Skeletal muscle tissue (tissue), 4 donors: Measurements from ENCODE around the gene SPATA2L. TPM values are rescaled to one million over a fixed set of nuclear protein-coding genes. Genes with fewer than 3 reads are reported as not detected.
A peak's percentile ranks its signal among the peaks of the same experiment; 100 is the strongest.

Experiments
- H3K27ac ChIP-seq: one replicate; pipeline ENCODE4 v1.7.0; 2013; ENCODE audit warnings: mild to moderate bottlenecking, low read depth, low read length, inconsistent platforms
- H3K27me3 ChIP-seq, 3 donors: one replicate each; pipeline ENCODE4 v1.7.0; 2013; ENCODE audit warnings: low read length in 3 of 3; ENCODE audit not compliant: control insufficient read depth in 3 of 3, insufficient read depth in 3 of 3
- H3K36me3 ChIP-seq, 3 donors: one replicate each; pipeline ENCODE4 v1.7.0; 2013; ENCODE audit warnings: low read length in 3 of 3; ENCODE audit not compliant: control insufficient read depth in 3 of 3, insufficient read depth in 3 of 3
- H3K4me1 ChIP-seq, 3 donors: one replicate each; pipeline ENCODE4 v1.7.0; 2013; ENCODE audit warnings: low read length in 3 of 3, mild to moderate bottlenecking in 3 of 3; ENCODE audit not compliant: control insufficient read depth in 3 of 3, insufficient read depth in 3 of 3
- H3K4me3 ChIP-seq, 3 donors: one replicate each; pipeline ENCODE4 v1.7.0; 2013; ENCODE audit warnings: low read length in 3 of 3
- H3K9ac ChIP-seq, 3 donors: one replicate each; pipeline ENCODE4 v1.7.0; 2013; ENCODE audit warnings: low read length in 3 of 3, mild to moderate bottlenecking in 3 of 3, moderate library complexity in 2 of 3, low read depth in 1 of 3
- H3K9me3 ChIP-seq, 3 donors: one replicate each; pipeline ENCODE4 v1.7.0; 2013; ENCODE audit warnings: low read length in 3 of 3; ENCODE audit not compliant: control insufficient read depth in 3 of 3
- total RNA-seq: library from RNA; depleted of rRNA; stranded (reverse); fragments of >200 nt; gene quantifications from one replicate; pipeline ENCODE4 v1.2.3, GENCODE V29; 2014
- donor health status: Osteomylitis.

Gene SPATA2L
- total RNA-seq = 6.8 TPM

DNA sequence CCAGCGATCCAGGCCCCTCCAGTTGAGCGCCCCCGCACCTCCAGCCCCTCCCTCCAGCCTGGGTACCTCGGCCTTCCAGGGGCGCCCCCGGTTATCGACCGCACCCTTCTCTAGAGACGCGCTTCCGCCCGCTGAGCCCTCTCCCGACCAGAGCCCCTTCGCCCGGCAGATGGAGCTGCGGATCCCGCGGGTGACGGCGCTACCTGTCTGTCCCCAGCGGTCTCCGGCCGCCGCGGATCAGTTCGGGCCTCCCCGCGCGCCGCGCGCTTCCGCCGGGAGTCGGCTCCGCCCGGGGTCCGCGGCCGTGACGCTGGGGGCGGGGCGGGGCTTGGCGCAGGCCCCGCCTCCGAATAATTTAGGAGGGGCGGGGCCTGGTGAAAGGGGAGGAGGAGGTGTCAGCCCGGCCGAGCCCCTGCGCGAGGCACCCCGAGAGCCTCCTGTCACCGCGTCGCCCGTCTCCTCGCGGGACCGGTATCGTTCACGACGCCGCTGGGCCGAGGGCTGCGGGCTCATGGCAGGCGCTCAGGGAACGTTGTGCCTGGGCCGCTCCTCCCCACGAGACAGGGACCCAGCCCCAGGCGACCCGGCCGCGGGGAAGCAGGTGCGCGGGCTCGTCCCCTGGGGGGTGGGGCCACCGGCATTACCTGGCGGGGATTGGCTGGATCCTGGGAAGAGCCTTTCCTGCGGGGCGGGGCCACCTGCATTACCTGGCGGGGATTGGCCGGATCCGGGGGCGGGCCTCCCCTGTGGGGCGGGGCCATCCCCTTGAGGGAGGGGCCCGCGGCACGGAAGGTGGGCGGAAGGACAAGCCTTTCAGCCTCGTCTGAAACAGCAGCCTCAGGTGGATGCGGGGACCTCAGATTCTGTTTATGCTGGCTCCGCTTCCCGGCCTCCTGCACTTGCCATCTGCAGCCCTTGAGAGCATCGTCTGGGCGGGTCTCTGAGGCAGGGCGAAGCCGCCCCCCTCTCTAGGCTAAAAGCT lies at the start of gene SPATA2L:
TSS of gene SPATA2L (minus strand) at position 281 of the 982 bp plus-strand sequence. CDS start 473 bp downstream, outside the sequence.
- Histone ChIP-seq H3K27ac (peak within 1 kb of the TSS; percentile 40), H3K4me3 (peak within 1 kb of the TSS; percentile 62 to 73 (median 69)), H3K4me1 (peaks cover 14 to 29% (median 25%) of the 10 kb centered on the region in 3 donors), H3K9me3 (no peaks in the 10 kb centered on the region), H3K9ac (peak within 1 kb of the TSS in 2 of 3 donors; percentile 62 to 68), H3K27me3 (peaks cover 10 to 25% (median 25%) of the 10 kb centered on the region in 3 donors), H3K36me3 (no peaks in the 10 kb centered on the region)

- no peak overlapping the region for H3K9ac ChIP-seq
- H3K27ac ChIP-seq = no peak overlapping the region
- no peak overlapping the region for H3K4me3 ChIP-seq
- H3K9me3 ChIP-seq = no peaks in the 10 kb centered on the region
- no peaks in the 10 kb centered on the region for H3K36me3 ChIP-seq
- no peaks in the 10 kb centered on the region for H3K27me3 ChIP-seq
- no peaks in the 10 kb centered on the region for H3K4me1 ChIP-seq
These were observed 48.1 kb upstream of the SPATA2L start for GRCh38 chr16:89749637-89750036.

DNA sequence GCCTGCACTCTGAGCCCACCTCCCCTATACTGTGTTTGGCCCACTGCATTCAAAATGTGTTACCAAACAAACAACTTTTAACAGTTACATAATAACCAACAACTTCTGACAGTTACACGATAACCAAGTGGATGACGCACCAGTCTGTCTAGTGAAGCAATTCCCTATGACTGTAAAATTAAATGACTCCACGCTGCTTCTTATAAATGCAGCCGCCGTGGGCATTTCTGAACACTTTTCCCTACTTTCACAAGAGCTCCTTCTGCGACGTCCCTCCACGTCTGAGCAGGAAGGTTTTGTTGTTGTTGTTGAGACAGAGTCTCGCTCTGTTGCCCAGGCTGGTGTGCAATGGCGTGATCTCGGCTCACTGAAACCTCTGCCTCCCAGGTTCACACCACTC lies 47.4 kb upstream of the SPATA2L start:
- Histone ChIP-seq H3K9ac (no peak overlapping the region), H3K4me1 (no peaks in the 10 kb centered on the region), H3K27me3 (no peaks in the 10 kb centered on the region), H3K36me3 (no peaks in the 10 kb centered on the region), H3K9me3 (no peaks in the 10 kb centered on the region), H3K4me3 (no peak overlapping the region), H3K27ac (no peak overlapping the region)

DNA sequence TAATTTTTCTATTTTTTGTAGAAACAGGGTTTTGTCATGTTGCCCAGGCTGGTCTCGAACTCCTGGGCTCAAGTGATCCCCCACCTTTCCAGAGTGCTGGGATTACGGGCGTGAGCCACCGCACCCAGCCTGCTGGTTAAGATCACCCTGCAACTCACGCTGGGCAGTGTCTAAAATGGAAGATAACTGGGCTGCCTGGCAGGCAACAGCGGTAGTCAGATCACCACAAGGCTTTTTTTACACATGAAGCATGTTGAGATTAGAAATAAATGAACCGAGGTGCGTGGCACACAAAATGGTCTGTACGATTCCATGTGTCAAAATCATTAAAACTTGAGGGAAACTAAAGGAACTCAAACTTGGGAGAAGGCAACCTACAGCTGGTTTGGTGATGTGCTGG lies 46.6 kb upstream of the SPATA2L start:
- Histone ChIP-seq H3K4me3 (no peak overlapping the region), H3K36me3 (no peaks in the 10 kb centered on the region), H3K9ac (no peak overlapping the region), H3K4me1 (no peaks in the 10 kb centered on the region), H3K27ac (no peak overlapping the region), H3K27me3 (no peaks in the 10 kb centered on the region), H3K9me3 (no peaks in the 10 kb centered on the region)

DNA sequence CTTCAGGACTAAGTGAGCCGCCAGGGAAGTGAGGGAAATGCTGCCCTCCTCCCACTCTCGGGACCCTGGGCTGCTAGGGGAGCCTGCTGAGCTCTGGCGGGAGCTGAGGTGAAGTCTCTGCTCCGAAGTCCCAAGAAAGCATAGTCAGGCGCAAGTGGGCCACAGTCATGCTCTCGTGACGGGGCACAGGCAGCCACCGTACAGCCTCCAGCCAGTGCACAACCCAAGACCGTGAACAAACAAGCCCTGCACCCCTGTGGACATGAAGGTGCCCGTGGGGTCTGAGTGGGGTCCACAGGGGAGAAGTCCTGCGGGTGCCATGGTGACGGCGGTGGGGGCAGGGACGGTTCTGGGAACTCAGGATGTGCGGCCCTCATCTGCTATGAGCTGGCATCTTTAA lies 44.5 kb upstream of the SPATA2L start:
- Histone ChIP-seq H3K9me3 (no peaks in the 10 kb centered on the region), H3K27me3 (no peaks in the 10 kb centered on the region), H3K27ac (no peak overlapping the region), H3K4me1 (no peaks in the 10 kb centered on the region), H3K36me3 (peaks cover 0 to 6% (median 0%) of the 10 kb centered on the region in 3 donors), H3K4me3 (no peak overlapping the region), H3K9ac (no peak overlapping the region)

DNA sequence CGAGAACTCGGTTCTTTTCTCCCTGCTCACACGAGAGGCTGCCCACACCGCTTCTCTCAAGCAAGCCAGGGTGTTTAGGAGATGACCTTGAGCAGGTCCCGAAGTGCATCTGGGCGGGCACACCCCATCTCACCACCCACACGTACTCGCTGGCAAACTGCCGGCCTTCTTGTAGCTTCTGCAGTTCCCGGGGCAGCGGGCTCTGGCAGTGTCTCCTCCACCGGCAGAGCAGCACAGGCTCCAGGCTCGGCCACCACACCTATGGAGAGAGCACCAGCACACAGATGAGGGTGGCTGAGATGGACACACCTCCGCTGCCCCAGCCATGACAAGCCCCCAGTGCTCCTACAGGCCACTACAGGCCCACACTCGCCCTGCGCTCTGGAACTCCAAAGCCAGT lies 43.3 kb upstream of the SPATA2L start:
- peaks cover 3 to 10% (median 6%) of the 10 kb centered on the region in 3 donors for H3K36me3 ChIP-seq
- no peak overlapping the region for H3K4me3 ChIP-seq

GRCh38 chr16:89742948-89743347 lies 41.4 kb upstream of the SPATA2L start:
- no peaks in the 10 kb centered on the region for H3K27me3 ChIP-seq
- H3K4me3 ChIP-seq = no peak overlapping the region
- peaks cover 22 to 28% (median 24%) of the 10 kb centered on the region in 3 donors for H3K36me3 ChIP-seq
- H3K4me1 ChIP-seq = no peaks in the 10 kb centered on the region
- H3K9me3 ChIP-seq = no peaks in the 10 kb centered on the region
- H3K27ac ChIP-seq = no peak overlapping the region
- no peak overlapping the region for H3K9ac ChIP-seq

More for the DNA sequence above, 43.3 kb upstream of the SPATA2L start:
- H3K9me3 ChIP-seq = no peaks in the 10 kb centered on the region
- H3K9ac ChIP-seq = no peak overlapping the region
- no peak overlapping the region for H3K27ac ChIP-seq
- no peaks in the 10 kb centered on the region for H3K4me1 ChIP-seq
- H3K27me3 ChIP-seq = no peaks in the 10 kb centered on the region

DNA sequence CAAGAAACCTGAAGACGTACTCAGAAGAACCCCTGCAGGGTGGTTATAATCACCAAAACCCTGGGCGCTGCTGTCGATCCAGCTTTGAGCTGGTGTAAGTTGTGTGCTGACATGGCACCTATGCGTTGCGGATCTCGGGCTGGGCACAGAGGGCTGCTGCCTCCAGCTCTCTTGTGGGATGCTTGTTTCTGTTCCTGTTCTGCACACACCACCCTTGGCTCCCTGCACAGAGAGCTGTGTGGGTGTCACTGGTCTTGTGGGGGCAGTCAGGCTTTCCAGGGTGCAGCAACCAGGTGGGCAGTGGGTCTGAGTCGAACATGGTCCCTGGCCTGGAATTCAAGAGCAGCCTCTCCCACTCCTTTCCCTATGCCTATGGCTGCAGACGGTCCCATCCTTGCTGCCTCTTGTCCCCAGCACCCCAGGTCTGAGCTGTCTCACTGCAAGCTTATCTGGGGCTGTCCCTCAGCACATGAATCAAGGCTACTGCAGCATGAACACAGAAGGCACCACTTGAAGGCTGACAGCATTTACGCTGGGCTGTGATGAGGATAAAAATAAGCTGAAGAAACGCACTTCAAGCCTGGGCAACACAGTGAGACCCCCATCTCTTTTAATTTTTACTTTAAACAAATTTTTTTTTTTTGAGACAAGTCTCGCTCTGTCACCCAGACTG lies 40.0 kb upstream of the SPATA2L start:
- Histone ChIP-seq H3K4me1 (no peaks in the 10 kb centered on the region), H3K27ac (no peak overlapping the region), H3K9ac (no peak overlapping the region), H3K27me3 (no peaks in the 10 kb centered on the region), H3K36me3 (peaks cover 34 to 42% (median 36%) of the 10 kb centered on the region in 3 donors), H3K4me3 (no peak overlapping the region), H3K9me3 (no peaks in the 10 kb centered on the region)

DNA sequence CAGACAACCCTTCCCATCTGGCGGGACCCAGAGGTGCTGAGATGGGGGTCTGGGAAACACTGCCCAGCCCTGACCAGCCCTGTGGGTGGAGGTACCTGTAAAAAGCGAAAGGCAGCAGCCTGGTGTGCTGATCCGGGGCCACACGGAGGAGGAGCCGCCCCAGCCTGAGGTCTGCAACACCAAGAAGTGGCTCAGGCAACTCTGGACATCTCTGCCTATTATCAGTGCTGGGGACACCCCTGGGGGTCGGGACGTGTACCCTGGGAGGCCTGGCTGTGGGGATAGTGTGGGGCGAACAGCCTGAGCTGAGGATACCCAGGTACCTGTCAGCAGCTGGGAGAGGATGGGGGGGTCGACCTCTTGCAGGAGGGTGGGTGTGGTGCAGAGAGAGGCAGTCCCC lies 37.9 kb upstream of the SPATA2L start:
- no peaks in the 10 kb centered on the region for H3K27me3 ChIP-seq
- H3K9ac ChIP-seq = no peak overlapping the region
- no peak overlapping the region for H3K27ac ChIP-seq
- H3K4me1 ChIP-seq = no peaks in the 10 kb centered on the region
- H3K36me3 ChIP-seq = peaks cover 48 to 63% (median 52%) of the 10 kb centered on the region in 3 donors
- no peak overlapping the region for H3K4me3 ChIP-seq
- H3K9me3 ChIP-seq = no peaks in the 10 kb centered on the region
